Thyroid gland (tissue), 4 donors: Measurements from ENCODE around the gene SNORC. TPM values are rescaled to one million over a fixed set of nuclear protein-coding genes. Genes with fewer than 3 reads are reported as not detected.

Experiments used
- DNase-seq, 2 donors: peaks; one replicate each; pipeline ENCODE4 v3.0.0-alpha.2; 2019
- H3K27ac ChIP-seq, 3 donors: fragments of 200-600 bp; sonication (generic); 1 replicate in 2 of 3; 2 replicates in 1 of 3; pipeline ENCODE4 v1.5.1; 2016 to 2019; ENCODE audit warnings: mild to moderate bottlenecking in 1 of 3, moderate library complexity in 1 of 3
- H3K27me3 ChIP-seq: fragments of 200-600 bp; sonication (generic); one replicate; pipeline ENCODE4 v1.5.1; 2019
- H3K36me3 ChIP-seq, 2 donors: fragments of 200-600 bp; sonication (generic); one replicate each; pipeline ENCODE4 v1.5.1; 2016 to 2019
- H3K4me1 ChIP-seq, 2 donors: fragments of 200-600 bp; sonication (generic); one replicate each; pipeline ENCODE4 v1.5.1; 2017 to 2019
- H3K4me3 ChIP-seq, 3 donors: fragments of 200-600 bp; sonication (generic); replicated peaks in 1 of 3; 1 replicate in 2 of 3; 2 replicates in 1 of 3; pipeline ENCODE4 v1.5.1; 2016; ENCODE audit warnings: mild to moderate bottlenecking in 1 of 3
- H3K9me3 ChIP-seq: fragments of 200-600 bp; sonication (generic); one replicate; pipeline ENCODE4 v1.5.1; 2017
- CTCF ChIP-seq, 6 experiments: fragments of 200-600 bp in 3 of 6; fragments of 450-650 bp in 3 of 6; sonication (generic) in 3 of 6; IDR thresholded peaks; one replicate each; pipeline ENCODE4 v1.5.1; 2016 to 2019; ENCODE audit warnings: antibody characterized with exemption in 6 of 6, mild to moderate bottlenecking in 2 of 6, inconsistent platforms in 1 of 6, moderate library complexity in 1 of 6
- POLR2A ChIP-seq, 2 donors: fragments of 450-650 bp; IDR thresholded peaks; one replicate each; pipeline ENCODE4 v1.6.1; 2017; ENCODE audit warnings: antibody characterized with exemption in 2 of 2, mild to moderate bottlenecking in 2 of 2, moderate library complexity in 1 of 2
- WGBS, 2 donors: methylation state at CpG; one replicate each; pipeline ENCODE4 v1.1.5; 2017; 5-methylcytosine and 5-hydroxymethylcytosine counted together
- intact Hi-C: fragments of 100-400 bp; cut with DNase I; formaldehyde crosslinking; loops from one replicate; pipeline ENCODE4 v1.15.1; 2023
- total RNA-seq, 4 donors: library from RNA; depleted of rRNA; stranded (reverse); fragments of >200 nt; gene quantifications; one replicate each; pipeline ENCODE4 v1.2.3, GENCODE V29; 2016

The SNORC gene
- total RNA-seq, 4 donors from 2014 or later: 0.45 to 1.9 (median 0.79) TPM; not detected in 1

GRCh38 chr2:232857158-232857563 is 12.9 kb upstream of the SNORC start:
- H3K27ac ChIP-seq: no peak overlapping the region
- intact Hi-C loops: loop anchor here (10.0 kb wide), 1 partner anchor 398 kb away; the partner anchor contains the start of gene ATG16L1
- 80 to 83% methylated on average over 4 of the region's 4 CpGs for WGBS, 2 donors
- no peak overlapping the region for H3K4me3 ChIP-seq
- TF ChIP-seq POLR2A (IDR thresholded peaks at IDR 0.05) (no peak), CTCF (IDR thresholded peaks at IDR 0.05) (no peak)
- no peaks in the 10 kb centered on the region for H3K9me3 ChIP-seq
- H3K36me3 ChIP-seq: peaks cover 26 to 42% of the 10 kb centered on the region in 2 donors
- H3K4me1 ChIP-seq: no peaks in the 10 kb centered on the region
- H3K27me3 ChIP-seq: no peaks in the 10 kb centered on the region
- no peak for DNase-seq

DNA sequence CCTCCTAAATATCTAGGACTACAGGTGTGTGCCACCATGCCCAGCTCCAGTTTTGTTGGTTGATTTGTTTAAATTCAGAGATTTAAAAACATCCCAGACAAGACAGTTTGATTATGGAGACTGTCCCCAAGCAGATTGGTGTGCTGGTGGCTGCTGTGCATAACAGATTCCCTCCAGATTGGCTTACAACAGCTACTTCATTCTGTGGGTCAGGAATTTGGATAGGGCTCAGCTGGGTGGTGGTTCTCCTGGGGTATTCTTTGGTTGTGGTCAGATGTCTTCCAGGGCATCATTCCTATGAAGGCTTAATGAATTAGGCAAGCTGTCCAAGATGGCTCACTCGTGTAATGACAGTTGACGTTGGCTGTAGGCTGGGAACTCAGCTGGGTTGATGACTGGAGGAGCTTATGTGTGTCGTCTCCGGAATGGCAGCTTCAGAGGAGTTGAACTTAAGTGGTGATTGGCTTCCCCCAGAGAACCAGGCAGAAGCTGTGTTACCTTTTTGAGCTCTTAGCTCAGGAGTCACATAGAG is 10.6 kb upstream of the SNORC start:
- WGBS, 2 donors: 92 to 93% methylated on average over 4 of the region's 4 CpGs
- Histone ChIP-seq H3K36me3 (peaks cover 26 to 37% of the 10 kb centered on the region in 2 donors), H3K27me3 (no peaks in the 10 kb centered on the region), H3K27ac (no peak overlapping the region), H3K4me3 (no peak overlapping the region), H3K9me3 (no peaks in the 10 kb centered on the region), H3K4me1 (no peaks in the 10 kb centered on the region)
- no peak for DNase-seq
- intact Hi-C loops: loop anchor here (10.0 kb wide), 1 partner anchor 395 kb away; the partner anchor contains the start of gene ATG16L1
- no peak for TF ChIP-seq CTCF (IDR thresholded peaks at IDR 0.05)
- no peak for TF ChIP-seq POLR2A (IDR thresholded peaks at IDR 0.05)

DNA sequence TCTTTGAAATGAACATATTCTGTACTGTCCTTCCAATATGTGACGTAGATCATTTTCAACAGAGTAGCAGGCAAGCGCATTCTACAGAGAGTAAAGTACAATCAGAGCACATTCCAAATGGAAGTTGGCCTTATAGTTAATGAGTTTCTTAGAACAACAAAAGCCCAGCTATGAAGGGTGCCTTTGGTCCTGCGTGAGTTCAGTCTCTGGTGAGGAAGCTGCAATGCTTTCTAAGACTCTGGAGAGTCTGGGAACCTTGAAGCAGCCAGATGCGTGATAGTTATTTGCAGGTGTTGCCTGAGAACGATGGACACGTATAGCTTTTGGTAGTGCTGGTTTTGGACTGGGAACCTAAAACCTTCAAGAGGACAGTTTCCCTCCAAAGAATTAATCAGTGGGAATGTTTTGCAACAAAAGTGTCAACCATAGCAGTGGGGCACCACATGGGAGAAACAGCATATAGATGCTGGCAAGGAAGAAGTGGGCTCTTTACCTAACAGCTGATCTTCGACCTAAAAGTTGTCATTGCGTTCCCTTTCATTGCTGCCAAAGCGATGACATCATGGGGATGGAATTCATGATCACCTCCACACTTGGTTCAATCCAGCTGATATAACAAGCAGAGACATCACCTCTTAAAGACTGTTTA is 9.3 kb upstream of the SNORC start:
- Histone ChIP-seq H3K27me3 (no peaks in the 10 kb centered on the region), H3K36me3 (peaks cover 26 to 35% of the 10 kb centered on the region in 2 donors), H3K9me3 (no peaks in the 10 kb centered on the region), H3K4me3 (no peak overlapping the region), H3K4me1 (no peaks in the 10 kb centered on the region), H3K27ac (no peak overlapping the region)
- WGBS, 2 donors: 91 to 96% methylated on average over 9 of the region's 9 CpGs
- TF ChIP-seq CTCF (IDR thresholded peaks at IDR 0.05) (no peak), POLR2A (IDR thresholded peaks at IDR 0.05) (no peak)
- DNase-seq: no peak
- intact Hi-C loops: no loop called here

DNA sequence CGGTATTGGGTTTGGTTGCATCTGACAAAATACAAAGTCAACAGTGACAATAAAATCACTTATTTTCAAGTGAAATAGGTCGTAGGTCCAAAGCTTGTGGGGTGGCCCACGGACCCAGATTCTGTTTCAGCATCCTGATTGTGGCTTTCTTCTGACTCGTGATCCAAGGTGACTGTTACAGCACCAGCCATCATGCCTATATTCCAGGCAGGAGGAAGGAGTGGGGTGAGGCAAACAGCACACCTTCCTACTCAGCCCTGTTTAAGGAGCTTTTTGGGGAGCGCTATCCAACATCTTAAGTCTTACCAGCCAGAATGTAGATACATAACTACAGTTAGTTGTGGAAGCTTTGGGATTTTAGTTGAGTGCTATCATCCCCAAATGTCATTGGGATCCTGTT is 8.7 kb upstream of the SNORC start:
- WGBS, 2 donors: 98% methylated on average over 5 of the region's 5 CpGs
- intact Hi-C loops: no loop called here
- TF ChIP-seq CTCF (IDR thresholded peaks at IDR 0.05) (no peak), POLR2A (IDR thresholded peaks at IDR 0.05) (no peak)
- Histone ChIP-seq H3K9me3 (no peaks in the 10 kb centered on the region), H3K36me3 (peaks cover 26 to 29% of the 10 kb centered on the region in 2 donors), H3K27me3 (no peaks in the 10 kb centered on the region), H3K4me1 (no peaks in the 10 kb centered on the region), H3K4me3 (no peak overlapping the region), H3K27ac (no peak overlapping the region)
- DNase-seq: no peak

DNA sequence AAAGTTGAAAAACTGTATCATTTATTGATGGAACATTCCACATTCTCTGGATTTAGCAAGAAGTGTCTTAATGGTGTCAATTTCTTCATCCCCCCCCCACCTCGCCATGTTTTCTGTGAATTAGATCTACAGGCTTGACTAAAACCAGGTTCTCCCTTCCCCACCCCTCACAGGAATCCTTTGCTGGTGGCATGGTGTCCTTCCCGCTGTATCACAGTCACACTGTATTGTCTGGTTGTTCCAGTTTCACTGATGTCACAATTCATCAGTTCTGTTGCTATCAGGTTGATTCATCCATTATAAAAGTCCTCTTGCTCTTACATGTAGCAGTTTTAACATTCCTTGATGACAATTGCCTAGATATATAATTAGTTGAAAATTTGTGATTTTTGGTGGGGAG is 6.1 kb upstream of the SNORC start:
- Histone ChIP-seq H3K9me3 (no peaks in the 10 kb centered on the region), H3K27me3 (no peaks in the 10 kb centered on the region), H3K4me3 (no peak overlapping the region), H3K27ac (no peak overlapping the region), H3K4me1 (no peaks in the 10 kb centered on the region), H3K36me3 (peaks cover 2 to 5% of the 10 kb centered on the region in 2 donors)
- no peak for DNase-seq
- TF ChIP-seq POLR2A (IDR thresholded peaks at IDR 0.05) (no peak), CTCF (IDR thresholded peaks at IDR 0.05) (no peak)
- WGBS, 2 donors: 95 to 98% methylated on average over 2 of the region's 2 CpGs
- intact Hi-C loops: no loop called here
